HL-60 (cell line): Measurements from ENCODE around the gene DOCK8.

Source experiments
- DNase-seq, 2 experiments: peaks; one replicate each; pipeline ENCODE4 v3.0.0-alpha.2; 2010 to 2020; ENCODE audit warnings: low read depth in 1 of 2, low spot score in 1 of 2
- H3K27ac ChIP-seq: fragments of 250-450 bp; sonication (Bioruptor Pico); replicated peaks from 2 replicates; pipeline ENCODE4 v1.5.1; 2020; ENCODE audit warnings: mild to moderate bottlenecking, moderate library complexity
- H3K27me3 ChIP-seq: fragments of 250-450 bp; sonication (Bioruptor Pico); 2 replicates; pipeline ENCODE4 v1.5.1; 2021; ENCODE audit warnings: mild to moderate bottlenecking, moderate library complexity; ENCODE audit not compliant: insufficient read depth, poor library complexity, severe bottlenecking
- H3K4me3 ChIP-seq: replicated peaks from 2 replicates; pipeline ENCODE4 v1.5.1; 2011; ENCODE audit warnings: mild to moderate bottlenecking, control low read depth, low read length; ENCODE audit not compliant: insufficient read depth
- CTCF ChIP-seq: IDR thresholded peaks from one replicate; pipeline ENCODE4 v1.5.1; 2011; ENCODE audit warnings: low read length, control low read depth, inconsistent platforms; ENCODE audit not compliant: insufficient read depth
- GABPA ChIP-seq: IDR thresholded peaks from 2 replicates; pipeline ENCODE4 v1.6.1; 2012; ENCODE audit warnings: low read depth
- POLR2AphosphoS5 ChIP-seq: IDR thresholded peaks from 2 replicates; pipeline ENCODE4 v1.6.1; 2012; ENCODE audit warnings: low read depth
- REST ChIP-seq: IDR thresholded peaks from 2 replicates; pipeline ENCODE4 v1.6.1; 2012; ENCODE audit warnings: low read depth; ENCODE audit not compliant: insufficient replicate concordance
- SPI1 ChIP-seq: IDR thresholded peaks from 2 replicates; pipeline ENCODE4 v1.6.1; 2012; ENCODE audit warnings: low read depth, mild to moderate bottlenecking, borderline replicate concordance

Gene DOCK8

GRCh38 chr9:394347-395052 is 179.8 kb downstream of the DOCK8 start:
- no peak for DNase-seq
- Histone ChIP-seq H3K27me3 (no peaks in the 10 kb centered on the region), H3K4me3 (no peak overlapping the region), H3K27ac (no peak overlapping the region)
- TF ChIP-seq GABPA: no peak
- TF ChIP-seq REST: no peak
- no peak for TF ChIP-seq CTCF
- no peak for TF ChIP-seq POLR2AphosphoS5
- TF ChIP-seq SPI1: no peak

GRCh38 chr9:396396-396795 is 181.7 kb downstream of the DOCK8 start:
- Histone ChIP-seq H3K4me3 (no peak overlapping the region), H3K27me3 (no peaks in the 10 kb centered on the region), H3K27ac (no peak overlapping the region)
- no peak for TF ChIP-seq GABPA
- TF ChIP-seq CTCF: no peak
- TF ChIP-seq POLR2AphosphoS5: no peak
- TF ChIP-seq SPI1: no peak
- TF ChIP-seq REST: no peak
- no peak for DNase-seq

GRCh38 chr9:398085-398484 is 183.4 kb downstream of the DOCK8 start:
- no peak for TF ChIP-seq REST
- no peak for TF ChIP-seq CTCF
- no peak for TF ChIP-seq SPI1
- TF ChIP-seq GABPA: no peak
- TF ChIP-seq POLR2AphosphoS5: no peak
- no peak for DNase-seq
- no peak overlapping the region for H3K4me3 ChIP-seq
- no peak overlapping the region for H3K27ac ChIP-seq
- no peaks in the 10 kb centered on the region for H3K27me3 ChIP-seq
